HG03442 (cell line): Measurements from ENCODE around the gene FRMD3.
A peak's percentile ranks its signal among the peaks of the same experiment; 100 is the strongest.

Experiments
- ATAC-seq: cut with Tn5 transposase; IDR thresholded peaks from one replicate; pipeline ENCODE4 v1.9.1; 2021; ENCODE audit warnings: mild to moderate bottlenecking, moderate library complexity; ENCODE audit not compliant: unreplicated experiment

FRMD3 gene

DNA sequence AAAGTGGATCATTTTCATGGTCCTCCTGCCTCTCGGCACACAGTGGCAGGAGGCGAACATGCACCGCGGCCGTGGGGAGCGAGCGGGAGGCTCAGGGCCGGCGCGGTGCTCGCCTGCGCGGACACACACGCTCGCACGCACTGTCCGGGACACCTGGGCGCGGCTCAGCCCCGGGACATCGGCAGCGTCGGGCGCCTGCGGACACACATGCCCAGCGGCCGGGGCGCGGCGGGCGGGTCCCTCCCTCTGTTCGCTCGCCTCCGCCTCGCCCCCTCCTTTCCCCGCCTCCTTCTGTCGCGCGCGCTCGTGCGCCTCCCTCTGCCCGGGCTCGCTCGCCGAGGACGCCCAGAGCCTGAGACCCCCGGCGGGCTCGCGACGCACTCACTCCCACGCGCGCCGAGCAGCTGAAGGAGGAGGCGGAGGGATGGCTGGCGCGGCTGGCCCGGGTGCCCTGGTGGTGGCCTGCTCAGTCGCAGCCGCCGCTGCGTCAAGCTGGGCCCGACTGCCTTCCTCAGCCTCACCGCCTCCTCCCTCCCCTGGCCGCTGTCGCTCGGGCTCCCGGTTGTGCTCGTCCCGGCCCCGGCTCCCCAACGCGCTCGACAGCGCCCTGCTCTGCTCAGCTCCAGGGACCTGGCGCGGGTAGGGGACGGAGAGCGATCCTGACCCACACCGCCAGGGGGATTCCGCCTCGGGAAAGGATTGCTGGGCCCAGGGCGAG, at the start of gene FRMD3:
FRMD3 (minus strand) TSS at position 230 of the 718 bp plus-strand sequence; CDS start at position 60, 170 bp downstream.
- ATAC-seq = peak; percentile 60

GRCh38 chr9:83584995-83585394, 46.8 kb upstream of the FRMD3 start:
- ATAC-seq = no peak

DNA sequence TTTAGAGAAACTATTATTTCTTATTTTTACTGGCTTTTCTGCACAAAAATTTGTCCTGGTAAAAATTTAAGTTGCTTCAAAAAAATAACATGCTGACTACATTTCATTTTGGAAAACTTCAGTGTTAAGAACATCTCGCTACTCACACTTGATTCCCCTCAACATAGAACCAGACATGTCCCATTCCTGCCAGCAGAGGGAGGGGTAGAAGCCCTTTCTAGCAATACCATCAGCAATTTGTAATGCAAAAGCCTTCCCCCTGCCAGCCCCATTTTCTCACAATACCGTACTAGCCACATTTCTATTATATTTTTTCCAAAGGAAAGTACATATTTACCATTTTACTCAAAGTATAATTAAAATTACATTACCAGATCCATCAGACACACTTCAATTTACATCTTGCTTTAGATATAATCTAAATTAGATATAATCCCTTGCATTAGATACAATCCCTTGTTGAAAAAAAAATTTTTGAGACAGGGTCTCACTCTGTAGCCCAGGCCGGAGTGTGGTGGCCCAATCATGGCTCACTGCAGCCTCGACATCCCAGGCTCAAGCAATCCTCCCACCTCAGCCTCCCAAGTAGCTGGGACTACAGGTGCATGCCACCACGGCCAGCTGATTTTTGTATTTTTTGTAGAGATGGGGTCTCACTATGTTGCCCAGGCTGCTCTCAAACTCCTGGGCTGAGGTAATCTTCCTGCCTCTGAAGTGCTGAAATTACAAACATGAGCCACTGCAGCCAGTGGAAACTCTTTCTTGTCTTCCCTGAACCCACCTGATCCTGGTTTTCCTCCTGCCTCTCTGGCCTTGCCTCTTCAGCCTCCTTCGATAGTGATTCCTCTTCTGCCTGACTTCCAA, 45.2 kb upstream of the FRMD3 start:
- ATAC-seq = no peak

- ATAC-seq = no peak
Measured at GRCh38 chr9:83582029-83582428, 43.8 kb upstream of the FRMD3 start.

- ATAC-seq = no peak
Measured at GRCh38 chr9:83574482-83574881, 36.3 kb upstream of the FRMD3 start.

DNA sequence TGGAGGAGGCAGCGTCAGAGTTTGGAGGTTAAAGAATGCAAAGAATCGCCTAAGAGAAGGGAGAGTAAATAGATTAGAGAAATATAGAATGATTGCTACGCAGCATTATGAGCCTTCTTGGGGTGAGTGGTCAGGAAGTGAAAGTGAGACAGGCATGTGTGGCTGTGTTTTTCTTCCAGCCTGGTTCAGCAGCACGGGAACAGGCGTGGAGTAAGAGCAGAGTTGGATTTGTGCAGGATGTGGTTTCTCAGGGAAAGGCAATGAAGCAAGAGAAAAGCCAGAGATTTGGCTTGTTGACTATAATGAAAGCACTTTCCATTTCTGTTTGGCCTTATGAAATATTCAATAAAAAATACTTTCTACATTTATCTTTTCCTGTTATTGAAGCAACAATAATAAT, 34.3 kb upstream of the FRMD3 start:
- ATAC-seq = no peak

DNA sequence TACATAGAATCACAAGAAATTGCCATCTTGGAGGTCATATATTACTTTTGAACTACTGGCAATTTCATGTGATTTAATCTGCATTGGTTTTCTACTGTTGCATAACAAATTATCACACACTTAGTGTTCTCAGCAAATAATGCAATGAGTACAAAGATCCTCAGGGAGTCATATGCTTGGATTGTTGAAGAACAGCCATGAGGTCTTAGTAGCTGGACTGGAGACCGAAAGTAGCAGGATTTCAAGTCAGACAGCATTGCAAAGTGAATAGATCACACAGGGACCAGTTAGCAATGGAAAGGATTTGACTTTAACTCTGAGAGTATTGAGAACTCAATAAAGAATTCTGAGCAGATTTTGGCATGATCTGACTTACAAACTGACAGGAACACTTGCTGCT, 32.2 kb upstream of the FRMD3 start:
- no peak for ATAC-seq

DNA sequence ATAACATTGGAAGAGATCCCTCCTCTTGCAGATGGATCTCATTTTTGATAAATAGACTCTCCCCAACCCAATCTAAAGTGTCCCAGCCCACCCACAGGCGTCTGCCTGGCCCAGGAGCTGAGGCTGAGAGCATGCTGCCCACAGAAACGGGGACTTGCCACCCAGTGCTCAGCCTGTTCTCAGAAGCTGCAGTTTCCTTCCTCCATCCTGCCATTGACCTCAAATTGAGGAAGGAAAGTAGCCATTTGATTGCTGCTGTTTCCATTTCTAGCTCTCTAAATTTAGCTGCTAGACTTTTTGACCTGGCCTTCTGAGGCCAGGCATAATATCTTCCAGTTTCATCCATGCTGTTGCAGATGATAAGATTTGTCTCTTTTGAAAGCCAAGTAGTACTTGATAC, 31.1 kb upstream of the FRMD3 start:
- ATAC-seq = peak; percentile 63

DNA sequence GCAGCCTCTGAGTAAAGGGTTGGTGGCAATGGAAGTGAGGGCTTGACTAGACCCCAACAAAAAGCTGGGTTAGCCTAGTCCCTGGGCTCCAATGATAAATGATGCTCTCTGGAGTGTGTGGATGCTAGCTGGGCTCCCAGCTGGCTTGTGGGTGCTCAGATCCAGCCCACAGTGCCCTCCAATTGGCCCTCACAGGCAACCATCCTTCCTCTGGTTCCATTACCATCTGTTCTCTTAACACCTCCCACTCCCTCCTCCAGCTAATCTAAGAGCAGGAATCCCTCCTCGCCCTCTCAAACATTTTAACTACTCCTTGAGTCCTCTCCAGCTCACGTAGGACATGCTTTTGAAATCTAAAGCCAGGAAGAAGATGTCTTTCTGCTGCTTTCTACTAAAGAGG, 25.2 kb upstream of the FRMD3 start:
- ATAC-seq = no peak

DNA sequence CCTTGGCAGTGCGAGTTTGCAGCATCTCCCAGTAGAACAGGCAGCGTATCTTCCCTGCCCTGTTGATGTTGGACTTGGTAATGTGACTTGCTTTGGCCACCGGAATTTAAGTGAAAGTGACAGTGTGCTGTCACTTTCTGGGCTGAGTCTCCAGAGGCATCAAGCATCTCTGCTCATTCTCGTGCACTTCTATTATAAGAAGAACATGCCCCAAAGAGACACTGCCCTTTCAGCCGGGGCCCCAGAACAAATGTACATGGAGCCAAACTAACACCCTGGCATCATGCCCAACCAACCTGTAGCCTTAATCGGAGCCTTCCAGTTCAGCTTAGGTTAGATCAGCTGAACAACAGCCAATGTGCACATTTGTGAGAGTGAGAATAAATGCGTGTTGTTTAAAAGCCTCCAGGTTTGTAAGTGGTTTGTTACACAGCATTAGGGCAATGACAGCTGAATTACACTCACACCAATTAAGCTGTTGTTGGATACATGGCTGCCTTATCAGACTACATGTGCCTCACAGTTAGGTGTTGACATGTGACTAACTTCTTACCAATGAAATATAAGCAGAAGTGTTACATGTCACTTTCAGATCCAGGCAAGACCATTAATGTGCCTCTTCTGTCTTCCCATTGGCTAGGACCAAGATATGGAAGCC, 22.1 kb upstream of the FRMD3 start:
- ATAC-seq = no peak

- ATAC-seq = no peak
Measured at GRCh38 chr9:83557771-83558170, 19.6 kb upstream of the FRMD3 start.

DNA sequence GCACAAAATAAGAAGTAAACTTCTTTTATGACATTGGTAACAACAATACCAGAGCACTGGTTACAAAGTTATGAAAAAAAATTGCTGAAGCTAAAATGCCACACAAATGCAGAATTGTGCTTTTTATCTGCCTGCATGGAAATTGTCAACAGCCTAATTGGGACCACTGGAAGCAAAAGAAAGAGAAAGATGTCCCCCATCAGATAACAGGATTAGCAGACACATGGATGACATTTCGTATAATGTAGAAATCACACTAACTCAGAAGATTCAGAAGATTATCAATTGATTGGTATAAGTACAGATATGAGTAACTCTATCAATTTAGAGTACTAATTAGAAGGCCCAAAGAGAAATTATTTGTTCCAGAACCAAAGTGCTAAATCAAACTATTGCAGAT, 19.1 kb upstream of the FRMD3 start:
- no peak for ATAC-seq

DNA sequence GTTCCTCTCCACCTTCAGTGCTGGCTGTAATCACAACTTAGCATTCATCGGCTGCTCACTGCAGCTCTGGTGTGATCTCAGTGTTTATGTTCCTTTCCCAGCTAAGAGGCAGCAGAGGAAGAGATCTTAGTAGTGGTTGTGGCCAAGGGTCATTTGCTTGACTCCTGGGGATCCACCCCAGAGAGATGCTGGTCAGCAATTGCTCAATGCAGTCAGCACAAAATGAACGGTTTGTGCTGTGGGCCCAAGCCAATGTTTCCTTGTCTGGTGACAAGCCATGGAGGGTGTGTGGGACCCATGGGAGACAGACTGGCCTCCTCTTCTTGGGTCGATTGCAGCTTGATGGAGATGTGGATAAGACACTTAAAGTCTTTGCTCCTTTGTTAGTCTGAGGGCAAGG, 16.1 kb upstream of the FRMD3 start:
- no peak for ATAC-seq

DNA sequence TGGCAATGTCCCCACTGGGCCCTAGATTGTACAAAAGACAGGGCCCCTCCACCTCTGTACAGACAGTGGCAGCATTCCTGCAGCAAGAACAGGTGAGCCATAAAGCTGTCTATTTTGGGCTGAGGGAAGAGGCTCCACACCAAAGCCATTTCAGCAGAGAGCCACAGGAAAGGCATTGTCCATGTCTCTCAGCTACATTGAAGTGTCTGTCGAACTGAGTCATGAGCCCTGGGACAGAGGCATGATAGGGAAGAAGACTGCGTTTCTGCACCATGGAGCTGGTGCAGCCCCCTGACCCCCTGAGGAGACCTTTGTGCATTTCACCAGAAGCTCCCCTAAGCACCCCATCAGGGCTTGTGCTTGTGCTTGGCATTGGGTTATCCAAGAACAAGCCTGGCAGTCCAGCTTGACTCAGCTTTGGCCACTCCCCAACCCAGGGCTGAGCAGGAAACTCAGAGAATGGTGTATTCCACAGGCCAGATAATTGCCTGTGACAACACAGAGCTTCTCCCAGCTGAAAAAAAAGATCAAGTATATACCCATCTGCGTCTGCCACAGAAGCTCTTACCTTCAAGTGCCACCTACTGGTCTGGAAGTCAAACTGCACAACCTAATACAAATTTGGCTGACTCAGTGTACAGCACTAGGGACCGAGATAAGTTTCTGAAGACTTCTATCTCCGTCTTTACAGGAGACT, 5.9 kb upstream of the FRMD3 start:
- ATAC-seq = peak; percentile 95

- ATAC-seq = no peak
Measured at GRCh38 chr9:83538890-83539238, 663 bp upstream of the FRMD3 start.

DNA sequence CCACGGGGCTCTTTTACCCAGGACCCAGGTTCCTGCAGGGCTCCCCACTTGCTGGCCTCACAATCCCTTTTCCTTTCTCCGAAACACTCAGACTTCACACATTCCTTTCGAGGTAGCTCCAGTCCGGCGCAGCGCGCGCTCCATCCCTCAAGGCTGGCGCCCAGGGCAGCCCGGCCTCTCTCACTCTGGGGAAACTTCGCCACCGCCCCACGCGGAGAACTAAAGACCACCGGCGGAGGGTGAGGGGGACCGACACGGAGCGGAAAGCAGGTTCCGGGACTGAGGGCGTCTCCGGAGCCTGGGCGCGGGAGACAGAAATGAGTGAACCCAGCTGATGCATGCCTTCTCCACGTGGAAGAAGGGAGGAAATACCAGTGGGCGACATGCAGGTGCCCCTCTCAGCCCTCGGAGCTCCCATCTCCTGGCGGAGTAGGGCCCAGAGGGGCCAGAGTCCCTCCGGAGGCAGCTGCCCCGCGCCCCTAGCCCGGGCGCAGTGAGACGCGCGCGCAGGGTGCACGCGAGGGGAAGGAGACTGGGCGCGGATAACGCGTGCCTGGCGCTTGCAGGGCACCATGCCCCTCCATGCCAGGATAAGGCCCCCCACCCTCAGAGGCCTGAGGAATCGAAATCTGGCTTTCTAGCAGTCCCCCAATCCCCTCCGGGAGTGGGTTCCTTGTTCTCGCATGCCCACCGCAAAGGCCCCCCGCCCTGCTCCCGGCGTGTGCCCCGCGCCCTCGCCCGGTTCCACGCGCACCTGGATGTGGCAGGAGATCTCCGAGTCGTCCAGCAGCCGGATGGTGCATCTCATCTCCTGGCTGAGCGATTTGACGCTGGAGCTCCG, 650 bp downstream of the FRMD3 start:
- ATAC-seq = no peak

GRCh38 chr9:83536332-83536731, 1.9 kb downstream of the FRMD3 start:
- ATAC-seq = no peak

- ATAC-seq = no peak
Measured at GRCh38 chr9:83535736-83536135, 2.5 kb downstream of the FRMD3 start.

- no peak for ATAC-seq
Measured at GRCh38 chr9:83533296-83533695, 4.9 kb downstream of the FRMD3 start.

- no peak for ATAC-seq
Measured at GRCh38 chr9:83526901-83527300, 11.3 kb downstream of the FRMD3 start.
